ENCODE measurements around the gene IL6. TPM values are rescaled to one million over a fixed set of nuclear protein-coding genes. Genes with fewer than 3 reads are reported as not detected.

The IL6 gene
- total and polyA plus RNA-seq, 8 donors = 0.97 to 9.4 (median 3.8) TPM

- no peak for TF ChIP-seq CTCF (IDR thresholded peaks at IDR 0.05)
- H3K9me3 ChIP-seq = no peaks in the 10 kb centered on the region
- H3K4me1 ChIP-seq = peaks cover 0 to 20% of the 10 kb centered on the region in 2 donors
- ATAC-seq (no peak), DNase-seq (no peak)
- no peak overlapping the region for H3K27ac ChIP-seq
- H3K4me3 ChIP-seq = no peak overlapping the region
- intact Hi-C loops (cut with DNase I) = loop anchor here in 1 of 2 donors (5.0 kb wide), 1 partner anchor 176 kb away; no protein-coding TSS in a partner anchor
- peaks cover 0 to 16% of the 10 kb centered on the region in 2 donors for H3K36me3 ChIP-seq
- H3K27me3 ChIP-seq = no peaks in the 10 kb centered on the region
Measured at GRCh38 chr7:22733761-22734160, 6.8 kb downstream of the IL6 start.

- TF ChIP-seq CTCF (IDR thresholded peaks at IDR 0.05) = no peak
- H3K27ac ChIP-seq = no peak overlapping the region
- H3K9me3 ChIP-seq = no peaks in the 10 kb centered on the region
- H3K4me3 ChIP-seq = no peak overlapping the region
- no peak for ATAC-seq
- DNase-seq = no peak
- no peaks in the 10 kb centered on the region for H3K36me3 ChIP-seq
- no peaks in the 10 kb centered on the region for H3K4me1 ChIP-seq
- no peaks in the 10 kb centered on the region for H3K27me3 ChIP-seq
- intact Hi-C loops (cut with DNase I) = no loop called here
Measured at GRCh38 chr7:22743014-22743413, 16.0 kb downstream of the IL6 start.

GRCh38 chr7:22751341-22751740 lies 24.3 kb downstream of the IL6 start:
- Histone ChIP-seq H3K36me3 (no peaks in the 10 kb centered on the region), H3K9me3 (no peaks in the 10 kb centered on the region), H3K27me3 (no peaks in the 10 kb centered on the region), H3K27ac (no peak overlapping the region), H3K4me3 (no peak overlapping the region), H3K4me1 (no peaks in the 10 kb centered on the region)
- no peak for DNase-seq
- intact Hi-C loops (cut with DNase I) = no loop called here
- TF ChIP-seq CTCF (IDR thresholded peaks at IDR 0.05) = no peak
- ATAC-seq = no peak

GRCh38 chr7:22757338-22757994 lies 30.5 kb downstream of the IL6 start:
- Histone ChIP-seq H3K9me3 (peaks cover 0 to 9% of the 10 kb centered on the region in 2 donors), H3K27ac (no peak overlapping the region), H3K4me1 (no peaks in the 10 kb centered on the region), H3K4me3 (no peak overlapping the region), H3K36me3 (no peaks in the 10 kb centered on the region), H3K27me3 (no peaks in the 10 kb centered on the region)
- DNase-seq (no peak), ATAC-seq (no peak)
- intact Hi-C loops (cut with DNase I) = no loop called here
- no peak for TF ChIP-seq CTCF (IDR thresholded peaks at IDR 0.05)

GRCh38 chr7:22758576-22758975 lies 31.6 kb downstream of the IL6 start:
- Histone ChIP-seq H3K36me3 (no peaks in the 10 kb centered on the region), H3K27ac (no peak overlapping the region), H3K9me3 (peaks cover 0 to 9% of the 10 kb centered on the region in 2 donors), H3K4me1 (no peaks in the 10 kb centered on the region), H3K27me3 (no peaks in the 10 kb centered on the region), H3K4me3 (no peak overlapping the region)
- ATAC-seq = no peak
- no peak for TF ChIP-seq CTCF (IDR thresholded peaks at IDR 0.05)
- intact Hi-C loops (cut with DNase I) = no loop called here
- no peak for DNase-seq

Data from left lung (tissue), 10 donors.